Uterus (tissue), 4 donors: ENCODE data around the gene BMERB1. TPM values are rescaled to one million over a fixed set of nuclear protein-coding genes. Genes with fewer than 3 reads are reported as not detected.

Experiments
- DNase-seq, 2 donors: peaks; one replicate each; pipeline ENCODE4 v3.0.0-alpha.2; 2019 to 2020
- H3K27ac ChIP-seq, 2 donors: fragments of 200-600 bp; sonication (generic); 1 replicate in 1 of 2; 2 replicates in 1 of 2; pipeline ENCODE4 v1.5.1; 2016 to 2018
- H3K27me3 ChIP-seq, 2 donors: fragments of 200-600 bp; sonication (generic); one replicate each; pipeline ENCODE4 v1.5.1; 2018 to 2019; ENCODE audit warnings: control low read depth in 1 of 2
- H3K36me3 ChIP-seq, 2 donors: fragments of 200-600 bp; sonication (generic); one replicate each; pipeline ENCODE4 v1.5.1; 2019; ENCODE audit warnings: control low read depth in 1 of 2
- H3K4me1 ChIP-seq, 2 donors: fragments of 200-600 bp; sonication (generic); one replicate each; pipeline ENCODE4 v1.5.1; 2018 to 2019; ENCODE audit warnings: control low read depth in 1 of 2
- H3K4me3 ChIP-seq, 2 donors: fragments of 200-600 bp; sonication (generic); 1 replicate in 1 of 2; 2 replicates in 1 of 2; pipeline ENCODE4 v1.5.1; 2018 to 2019; ENCODE audit warnings: mild to moderate bottlenecking in 1 of 2
- H3K9me3 ChIP-seq, 2 donors: fragments of 200-600 bp; sonication (generic); one replicate each; pipeline ENCODE4 v1.5.1; 2019; ENCODE audit warnings: control low read depth in 1 of 2
- CTCF ChIP-seq, 4 experiments: fragments of 200-600 bp in 2 of 4; fragments of 450-650 bp in 2 of 4; sonication (generic) in 2 of 4; IDR thresholded peaks; one replicate each; pipeline ENCODE4 v1.5.1; 2016 to 2019; ENCODE audit warnings: antibody characterized with exemption in 4 of 4, mild to moderate bottlenecking in 2 of 4, moderate library complexity in 1 of 4
- POLR2A ChIP-seq, 2 donors: fragments of 450-650 bp; IDR thresholded peaks; one replicate each; pipeline ENCODE4 v1.6.1; 2016; ENCODE audit warnings: antibody characterized with exemption in 2 of 2, mild to moderate bottlenecking in 1 of 2, moderate library complexity in 1 of 2
- intact Hi-C: fragments of 100-400 bp; cut with DNase I; formaldehyde crosslinking; loops from one replicate; pipeline ENCODE4 v1.15.1; 2023; ENCODE audit warnings: low total_unique reads
- total RNA-seq, 4 donors: library from RNA; depleted of rRNA in 3 of 4; stranded (reverse); fragments of >200 nt in 3 of 4; gene quantifications; one replicate each; pipeline versions ENCODE4 v1.1.0 to v1.2.4, GENCODE V29; 2014 to 2023
- donor health status: DM: yes; HTN: yes; CAD: no.

Gene BMERB1
- total RNA-seq, 4 donors from 2014 or later, result 12.8 to 98.9 (median 39.2) TPM

GRCh38 chr16:15574614-15574948, 140.2 kb downstream of the BMERB1 start:
- H3K27me3 ChIP-seq, result no peaks in the 10 kb centered on the region
- no peak overlapping the region for H3K27ac ChIP-seq
- H3K9me3 ChIP-seq, result no peaks in the 10 kb centered on the region
- no peaks in the 10 kb centered on the region for H3K36me3 ChIP-seq
- intact Hi-C loops, result no loop called here
- H3K4me3 ChIP-seq, result no peak overlapping the region
- H3K4me1 ChIP-seq, result no peaks in the 10 kb centered on the region
- TF ChIP-seq CTCF (IDR thresholded peaks at IDR 0.05) (no peak), POLR2A (IDR thresholded peaks at IDR 0.05) (no peak)
- no peak for DNase-seq

- H3K9me3 ChIP-seq, result no peaks in the 10 kb centered on the region
- DNase-seq, result no peak
- no peak overlapping the region for H3K27ac ChIP-seq
- no peaks in the 10 kb centered on the region for H3K27me3 ChIP-seq
- intact Hi-C loops, result no loop called here
- no peak for TF ChIP-seq CTCF (IDR thresholded peaks at IDR 0.05)
- TF ChIP-seq POLR2A (IDR thresholded peaks at IDR 0.05), result no peak
- H3K36me3 ChIP-seq, result no peaks in the 10 kb centered on the region
- H3K4me1 ChIP-seq, result no peaks in the 10 kb centered on the region
- H3K4me3 ChIP-seq, result no peak overlapping the region
Measured at GRCh38 chr16:15575293-15576049, 141.1 kb downstream of the BMERB1 start.

GRCh38 chr16:15576960-15577958, 142.9 kb downstream of the BMERB1 start:
- no peak for DNase-seq
- TF ChIP-seq CTCF (IDR thresholded peaks at IDR 0.05) (no peak), POLR2A (IDR thresholded peaks at IDR 0.05) (no peak)

GRCh38 chr16:15578824-15579223, 144.4 kb downstream of the BMERB1 start:
- intact Hi-C loops, result no loop called here

More at GRCh38 chr16:15576960-15577958, 142.9 kb downstream of the BMERB1 start:
- Histone ChIP-seq H3K4me3 (no peak overlapping the region), H3K9me3 (no peaks in the 10 kb centered on the region), H3K27me3 (no peaks in the 10 kb centered on the region), H3K36me3 (no peaks in the 10 kb centered on the region), H3K4me1 (no peaks in the 10 kb centered on the region), H3K27ac (no peak overlapping the region)
- intact Hi-C loops, result no loop called here

More at GRCh38 chr16:15578824-15579223, 144.4 kb downstream of the BMERB1 start:
- Histone ChIP-seq H3K27ac (no peak overlapping the region), H3K9me3 (no peaks in the 10 kb centered on the region), H3K4me3 (no peak overlapping the region), H3K36me3 (no peaks in the 10 kb centered on the region), H3K27me3 (no peaks in the 10 kb centered on the region), H3K4me1 (no peaks in the 10 kb centered on the region)
- DNase-seq, result no peak
- TF ChIP-seq CTCF (IDR thresholded peaks at IDR 0.05) (no peak), POLR2A (IDR thresholded peaks at IDR 0.05) (no peak)
